Mucosa of gallbladder (tissue), 1 donor: ENCODE measurements around the gene GH1. TPM values are rescaled to one million over a fixed set of nuclear protein-coding genes. Genes with fewer than 3 reads are reported as not detected.
A peak's percentile ranks its signal among the peaks of the same experiment; 100 is the strongest.
"Not testable (repeated sequence)": the region's sequence is repeated elsewhere in the genome, so short reads cannot be mapped to it uniquely, and the experiment has no call there.

Source experiments
- DNase-seq: peaks from one replicate; pipeline ENCODE4 v3.0.0-alpha.2; 2020; ENCODE audit warnings: low spot score
- total RNA-seq: library from RNA; stranded (reverse); gene quantifications from one replicate; pipeline ENCODE4 v1.2.1, GENCODE V29; 2021
- donor health status: DM: no; HTN: no; CAD: no.

The GH1 gene
- total RNA-seq, 1 donor from 2014 or later: not detected

GRCh38 chr17:63926164-63926563 lies 7.5 kb upstream of the GH1 start:
- no peak for DNase-seq

DNA sequence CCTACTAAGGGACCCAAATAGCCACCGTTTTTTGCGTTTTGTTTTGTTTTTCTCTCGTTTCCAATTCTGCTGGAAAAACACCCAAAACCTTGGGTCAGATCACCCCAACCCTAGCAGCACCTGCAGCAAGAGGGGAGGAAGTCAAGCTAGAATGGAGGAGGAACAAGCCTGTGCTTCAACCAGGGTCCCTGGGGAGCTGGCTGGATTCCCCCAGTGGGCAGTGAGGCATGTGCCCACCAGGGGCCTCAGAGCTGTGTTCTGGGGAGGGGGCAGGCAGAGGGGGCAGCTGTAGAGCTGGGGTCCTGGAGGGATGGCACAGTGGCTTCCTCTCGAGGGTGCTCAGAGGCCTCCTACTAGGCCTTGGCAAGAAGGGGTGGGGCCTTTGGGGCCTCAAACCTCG lies 7.0 kb upstream of the GH1 start:
- DNase-seq: no peak

DNA sequence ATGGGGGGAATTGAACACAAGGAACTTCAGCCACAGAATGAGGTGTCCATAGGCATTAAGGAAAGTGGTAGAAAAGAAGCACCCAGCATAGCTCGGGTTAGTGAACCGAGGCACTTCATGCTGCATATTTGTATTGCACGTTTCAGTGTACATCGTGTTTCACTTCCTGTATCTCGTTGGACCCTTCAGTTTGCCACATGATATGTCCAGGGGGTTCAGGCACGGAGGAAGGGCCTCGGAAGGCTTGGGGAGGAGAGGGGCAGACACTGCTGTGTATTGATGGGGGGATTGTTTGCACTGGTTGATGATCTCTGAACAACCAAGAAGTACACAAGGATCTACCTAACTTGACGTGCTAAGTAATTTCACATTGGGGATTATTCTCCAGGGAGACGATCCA lies 3.8 kb upstream of the GH1 start:
- not testable (repeated sequence) for DNase-seq

DNA sequence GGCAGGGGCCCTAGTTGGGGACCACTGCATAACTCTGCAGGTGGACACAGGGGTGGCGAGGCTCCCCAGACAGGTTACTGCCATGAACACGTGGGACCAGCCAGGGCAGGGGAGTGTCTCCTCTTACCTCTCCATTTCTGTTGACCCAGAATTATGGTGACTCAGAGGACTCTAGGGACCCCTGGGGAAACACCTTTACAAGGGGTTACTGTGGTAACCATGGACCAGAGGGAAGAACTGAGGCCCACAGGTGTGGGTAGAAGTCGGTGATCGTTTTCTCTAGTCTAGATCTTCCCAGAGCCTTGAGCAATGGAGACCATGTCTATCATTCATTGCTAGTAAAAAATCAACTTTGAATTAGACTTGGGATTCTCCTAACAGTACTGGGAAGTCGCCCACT lies 2.1 kb upstream of the GH1 start:
- not testable (repeated sequence) for DNase-seq

GRCh38 chr17:63920050-63920449 lies 1.4 kb upstream of the GH1 start:
- DNase-seq: not testable (repeated sequence)

DNA sequence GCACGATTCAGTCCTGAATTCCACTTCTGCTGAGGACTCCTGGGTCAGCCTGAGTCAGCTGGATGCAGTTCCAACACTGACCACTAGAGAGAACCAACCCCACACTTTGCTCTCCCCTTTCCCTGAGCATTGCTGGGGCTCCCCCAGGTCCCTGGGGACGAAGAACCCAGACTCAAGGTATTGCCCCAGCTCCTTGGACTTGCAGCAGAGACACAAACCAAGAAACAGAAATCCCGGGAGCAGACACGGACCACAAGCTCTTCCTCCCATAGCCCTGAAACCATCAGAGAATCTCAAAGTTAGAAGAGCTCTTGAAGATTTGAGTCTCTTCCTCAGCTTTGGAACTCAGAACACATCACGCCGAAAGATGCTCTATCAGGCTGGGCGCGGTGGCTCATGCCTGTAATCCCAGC lies 678 bp upstream of the GH1 start:
- peak; percentile 65 for DNase-seq

GRCh38 chr17:63918305-63918704 lies 334 bp downstream of the GH1 start:
- DNase-seq: no peak

- no peak for DNase-seq
Measured at GRCh38 chr17:63917646-63918045, 993 bp downstream of the GH1 start.

GRCh38 chr17:63917206-63917605 lies 1.4 kb downstream of the GH1 start:
- DNase-seq: not testable (repeated sequence)

GRCh38 chr17:63916566-63917185 lies 2.0 kb downstream of the GH1 start:
- DNase-seq: no peak

DNA sequence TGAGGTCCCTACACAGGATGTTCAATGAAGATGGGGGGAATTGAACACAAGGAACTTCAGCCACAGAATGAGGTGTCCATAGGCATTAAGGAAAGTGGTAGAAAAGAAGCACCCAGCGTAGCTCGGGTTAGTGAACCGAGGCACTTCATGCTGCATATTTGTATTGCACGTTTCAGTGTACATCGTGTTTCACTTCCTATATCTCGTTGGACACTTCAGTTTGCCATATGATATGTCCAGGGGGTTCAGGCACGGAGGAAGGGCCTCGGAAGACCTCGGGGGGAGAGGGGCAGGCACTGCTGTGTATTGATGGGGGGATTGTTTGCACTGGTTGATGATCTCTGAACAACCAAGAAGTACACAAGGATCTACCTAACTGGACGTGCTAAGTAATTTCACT lies 2.9 kb downstream of the GH1 start:
- DNase-seq: not testable (repeated sequence)

DNA sequence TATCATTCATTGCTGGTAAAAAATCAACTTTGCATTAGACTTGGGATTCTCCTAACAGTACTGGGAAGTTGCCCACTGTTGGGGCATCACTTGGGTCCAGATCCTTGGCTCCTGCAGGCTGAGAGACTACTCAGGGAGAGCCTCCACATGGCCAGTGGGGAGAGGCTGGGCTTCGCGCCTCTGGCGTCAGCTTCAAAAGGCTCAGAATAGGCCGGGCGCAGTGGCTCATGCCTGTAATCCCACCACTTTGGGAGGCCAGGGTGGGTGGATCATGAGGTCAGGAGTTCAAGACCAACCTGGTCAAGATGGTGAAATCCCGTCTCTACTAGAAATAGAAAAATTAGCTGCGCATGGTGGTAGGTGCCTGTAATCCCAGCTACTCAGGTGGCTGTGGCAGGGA lies 4.2 kb downstream of the GH1 start:
- DNase-seq: no peak

GRCh38 chr17:63911657-63912100 lies 7.0 kb downstream of the GH1 start:
- no peak for DNase-seq

DNA sequence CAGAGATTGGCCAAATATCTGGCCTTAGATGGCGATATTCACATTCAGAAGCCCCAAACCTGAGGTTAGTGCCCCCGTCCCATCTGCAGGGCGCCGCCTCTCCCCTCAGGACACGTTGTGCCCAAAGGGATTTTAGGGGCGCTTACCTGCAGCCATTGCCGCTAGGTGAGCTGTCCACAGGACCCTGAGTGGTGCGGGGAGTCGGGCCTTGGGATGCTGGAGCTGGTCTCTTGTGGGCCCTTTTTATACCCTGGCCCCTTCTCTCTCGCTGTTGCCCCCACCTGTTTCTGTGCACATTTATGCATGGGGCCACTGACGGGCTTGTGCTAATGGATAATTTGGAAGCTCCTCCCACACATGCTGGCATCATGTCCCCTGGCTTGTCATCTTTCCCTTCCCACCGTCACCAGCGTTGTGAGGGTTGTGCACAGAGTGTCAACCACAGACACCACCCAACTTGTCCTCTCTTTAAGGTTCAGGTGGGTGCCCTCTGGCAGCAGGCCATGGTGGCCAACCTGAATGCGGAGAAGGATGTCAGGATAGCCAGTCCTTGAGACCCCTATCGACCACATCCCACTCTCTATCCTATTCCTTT lies 7.5 kb downstream of the GH1 start, which contains the start of gene CSHL1:
CSHL1 (minus strand) TSS at position 218 of the 595 bp plus-strand sequence; CDS start at position 156, 62 bp downstream.
- DNase-seq: no peak

DNA sequence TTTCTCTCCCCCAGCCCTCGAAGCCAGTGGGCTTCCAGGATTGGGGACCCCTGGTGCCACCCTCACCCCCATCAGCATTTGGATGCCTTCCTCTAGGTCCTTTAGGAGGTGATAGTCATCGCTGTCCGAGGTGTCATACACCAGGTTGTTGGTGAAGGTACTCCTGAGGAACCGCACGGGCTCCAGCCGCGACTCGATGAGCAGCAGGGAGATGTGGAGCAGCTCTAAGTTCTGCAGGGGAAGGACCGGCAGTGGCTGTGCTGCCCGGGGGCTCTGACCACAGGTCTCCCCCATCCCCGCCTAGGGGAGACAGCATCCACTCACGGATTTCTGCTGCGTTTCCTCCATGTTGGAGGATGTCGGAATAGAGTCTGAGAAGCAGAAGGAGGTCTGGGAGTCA lies 8.5 kb downstream of the GH1 start:
- no peak for DNase-seq

DNA sequence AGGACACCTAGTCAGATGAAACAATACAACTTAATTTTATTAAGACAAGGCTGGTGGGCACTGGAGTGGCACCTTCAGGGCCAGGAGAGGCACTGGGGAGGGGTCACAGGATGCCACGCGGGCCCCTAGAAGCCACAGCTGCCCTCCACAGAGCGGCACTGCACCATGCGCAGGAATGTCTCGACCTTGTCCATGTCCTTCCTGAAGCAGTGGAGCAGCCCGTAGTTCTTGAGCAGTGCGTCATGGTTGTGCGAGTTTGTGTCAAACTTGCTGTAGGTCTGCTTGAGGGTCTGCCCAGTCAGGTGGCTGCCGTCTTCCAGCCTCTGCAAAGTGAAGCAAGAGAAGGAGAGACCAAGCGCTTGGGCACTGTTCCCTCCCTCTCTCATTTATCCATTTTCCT lies 9.1 kb downstream of the GH1 start:
- DNase-seq: not testable (repeated sequence)

DNA sequence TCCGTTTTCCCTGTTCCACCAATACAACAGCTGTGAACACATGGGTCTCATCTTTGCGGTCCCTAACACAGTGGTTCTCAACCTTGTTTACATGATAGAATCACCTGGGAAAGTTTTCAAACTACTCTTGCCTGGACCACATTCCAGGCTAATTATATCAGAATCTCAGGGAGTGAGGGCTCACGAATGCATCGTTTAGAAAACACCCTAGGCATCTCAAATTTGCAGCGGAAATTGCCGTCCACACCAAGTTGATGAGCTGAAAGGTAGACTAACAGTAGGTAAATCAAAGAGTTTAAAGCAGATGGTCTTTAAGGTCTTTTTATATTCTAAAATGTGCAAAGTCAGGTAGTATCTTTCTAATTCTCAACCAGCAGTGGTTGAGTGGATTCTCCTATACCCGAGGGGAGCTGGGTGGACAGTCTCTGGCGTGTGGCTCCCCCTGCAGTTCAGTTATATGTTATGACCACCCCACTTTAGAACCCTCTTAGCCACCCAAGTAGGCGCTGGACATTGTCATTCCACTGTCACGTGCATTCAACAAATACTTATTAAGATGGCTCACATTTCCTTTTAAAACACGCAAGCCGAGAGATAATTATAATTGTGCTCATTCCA lies 11.4 kb downstream of the GH1 start:
- DNase-seq: not testable (repeated sequence)

- not testable (repeated sequence) for DNase-seq
Measured at GRCh38 chr17:63904796-63905195, 13.8 kb downstream of the GH1 start.

- not testable (repeated sequence) for DNase-seq
Measured at GRCh38 chr17:63903787-63904201, 14.8 kb downstream of the GH1 start.

- not testable (repeated sequence) for DNase-seq
Measured at GRCh38 chr17:63901971-63902370, 16.7 kb downstream of the GH1 start.

GRCh38 chr17:63898899-63899798 lies 19.5 kb downstream of the GH1 start:
- not testable (repeated sequence) for DNase-seq
